Measurements from ENCODE around the gene TREML2. TPM values are rescaled to one million over a fixed set of nuclear protein-coding genes. Genes with fewer than 3 reads are reported as not detected.

TREML2 gene
- total RNA-seq, 5 donors from 2014 or later (not counting 1 experiment from before 2014, with no cell fraction given): 1.2 to 5.8 (median 3.7) TPM

GRCh38 chr6:41214559-41215238, 13.8 kb upstream of the TREML2 start:
- H3K4me3 Mint-ChIP-seq: no peak overlapping the region
- no peak overlapping the region for H3K27ac Mint-ChIP-seq
- Histone ChIP-seq H3K27me3 (replicated peaks in 1 of 2; ENCODE audit: control insufficient read depth in 2 of 2, extremely low read depth in 1 of 2, insufficient read depth in 2 of 2, low read length in 1 of 2) (peaks cover 0 to 10% of the 10 kb centered on the region in 2 experiments), H3K4me1 (ENCODE audit: control insufficient read depth in 1 of 2, extremely low read depth in 1 of 2, insufficient read depth in 2 of 2, low read length in 2 of 2) (no peaks in the 10 kb centered on the region), H3K4me3 (ENCODE audit: control insufficient read depth in 1 of 2, extremely low read depth in 1 of 2, low read length in 1 of 2) (no peak overlapping the region), H3K36me3 (ENCODE audit: control insufficient read depth in 2 of 2, extremely low read depth in 1 of 2, insufficient read depth in 1 of 2, low read length in 1 of 2) (no peaks in the 10 kb centered on the region), H3K9me3 (no peaks in the 10 kb centered on the region), H3K27ac (ENCODE audit: low read length) (no peak overlapping the region)
- H3K9me3 Mint-ChIP-seq: peaks cover 5 to 15% (median 12%) of the 10 kb centered on the region in 3 donors
- H3K27me3 Mint-ChIP-seq: peaks cover 0 to 2% of the 10 kb centered on the region in 2 donors
- DNase-seq (no peak), ATAC-seq (replicated peaks in 1 of 4) (no peak)
- 93% methylated on average over 7 of the region's 9 CpGs for WGBS (ENCODE audit: insufficient coverage)
- ChIA-PET POLR2A (no interaction called here), CTCF (no interaction called here)
- peaks cover 3 to 13% (median 7%) of the 10 kb centered on the region in 3 donors for H3K4me1 Mint-ChIP-seq
- H3K36me3 Mint-ChIP-seq: peaks cover 11% of the 10 kb centered on the region

GRCh38 chr6:41209547-41210320, 8.8 kb upstream of the TREML2 start:
- H3K4me1 ChIP-seq (ENCODE audit: control insufficient read depth in 1 of 2, extremely low read depth in 1 of 2, insufficient read depth in 2 of 2, low read length in 2 of 2): no peaks in the 10 kb centered on the region
- ChIA-PET CTCF (no interaction called here), POLR2A (no interaction called here)
- peaks cover 7 to 9% (median 9%) of the 10 kb centered on the region in 3 donors for H3K9me3 Mint-ChIP-seq
- H3K27ac Mint-ChIP-seq: peak overlapping the region in 1 of 2 donors; percentile 31
- H3K27ac ChIP-seq (ENCODE audit: low read length): no peak overlapping the region
- no peak overlapping the region for H3K4me3 ChIP-seq (ENCODE audit: control insufficient read depth in 1 of 2, extremely low read depth in 1 of 2, low read length in 1 of 2)
- WGBS (ENCODE audit: insufficient coverage): 100% methylated on average over 4 of the region's 5 CpGs
- H3K4me3 Mint-ChIP-seq: no peak overlapping the region
- DNase-seq: no peak
- H3K4me1 Mint-ChIP-seq: peaks cover 0 to 32% (median 16%) of the 10 kb centered on the region in 3 donors
- ATAC-seq (replicated peaks in 1 of 4): no peak
- no peaks in the 10 kb centered on the region for H3K27me3 ChIP-seq (replicated peaks in 1 of 2; ENCODE audit: control insufficient read depth in 2 of 2, extremely low read depth in 1 of 2, insufficient read depth in 2 of 2, low read length in 1 of 2)
- no peaks in the 10 kb centered on the region for H3K36me3 ChIP-seq (ENCODE audit: control insufficient read depth in 2 of 2, extremely low read depth in 1 of 2, insufficient read depth in 1 of 2, low read length in 1 of 2)
- H3K27me3 Mint-ChIP-seq: peaks cover 0 to 2% of the 10 kb centered on the region in 2 donors
- H3K9me3 ChIP-seq: no peaks in the 10 kb centered on the region
- H3K36me3 Mint-ChIP-seq: peaks cover 8% of the 10 kb centered on the region

- ChIA-PET CTCF (no interaction called here), POLR2A (no interaction called here)
- DNase-seq (no peak), ATAC-seq (replicated peaks in 1 of 4) (no peak)
- Histone ChIP-seq H3K4me3 (ENCODE audit: control insufficient read depth in 1 of 2, extremely low read depth in 1 of 2, low read length in 1 of 2) (no peak overlapping the region), H3K4me1 (ENCODE audit: control insufficient read depth in 1 of 2, extremely low read depth in 1 of 2, insufficient read depth in 2 of 2, low read length in 2 of 2) (no peaks in the 10 kb centered on the region), H3K9me3 (no peaks in the 10 kb centered on the region), H3K27ac (ENCODE audit: low read length) (no peak overlapping the region), H3K36me3 (ENCODE audit: control insufficient read depth in 2 of 2, extremely low read depth in 1 of 2, insufficient read depth in 1 of 2, low read length in 1 of 2) (no peaks in the 10 kb centered on the region), H3K27me3 (replicated peaks in 1 of 2; ENCODE audit: control insufficient read depth in 2 of 2, extremely low read depth in 1 of 2, insufficient read depth in 2 of 2, low read length in 1 of 2) (no peaks in the 10 kb centered on the region)
- no peak overlapping the region for H3K27ac Mint-ChIP-seq
- H3K4me1 Mint-ChIP-seq: peaks cover 6 to 39% (median 25%) of the 10 kb centered on the region in 3 donors
- H3K27me3 Mint-ChIP-seq: no peaks in the 10 kb centered on the region
- WGBS (ENCODE audit: insufficient coverage): 75% methylated on average over 1 of the region's 7 CpGs
- H3K36me3 Mint-ChIP-seq: peaks cover 3% of the 10 kb centered on the region
- peaks cover 0 to 2% (median 0%) of the 10 kb centered on the region in 3 donors for H3K9me3 Mint-ChIP-seq
- peak overlapping the region in 1 of 3 donors; percentile 3 for H3K4me3 Mint-ChIP-seq
These were observed 7.6 kb upstream of the TREML2 start for GRCh38 chr6:41208439-41209106.

- Mint-ChIP-seq H3K4me1 (peaks cover 48 to 69% (median 62%) of the 10 kb centered on the region in 3 donors), H3K9me3 (peaks cover 0 to 2% (median 0%) of the 10 kb centered on the region in 3 donors), H3K27me3 (no peaks in the 10 kb centered on the region), H3K27ac (peak overlapping the region; percentile 81 to 99), H3K4me3 (no peak overlapping the region), H3K36me3 (peaks cover 3% of the 10 kb centered on the region)
- H3K27me3 ChIP-seq (replicated peaks in 1 of 2; ENCODE audit: control insufficient read depth in 2 of 2, extremely low read depth in 1 of 2, insufficient read depth in 2 of 2, low read length in 1 of 2): no peaks in the 10 kb centered on the region
- H3K9me3 ChIP-seq: no peaks in the 10 kb centered on the region
- peaks cover 32 to 42% of the 10 kb centered on the region in 2 experiments for H3K4me1 ChIP-seq (ENCODE audit: control insufficient read depth in 1 of 2, extremely low read depth in 1 of 2, insufficient read depth in 2 of 2, low read length in 2 of 2)
- WGBS (ENCODE audit: insufficient coverage): 100% methylated on average over 1 of the region's 1 CpG
- no peaks in the 10 kb centered on the region for H3K36me3 ChIP-seq (ENCODE audit: control insufficient read depth in 2 of 2, extremely low read depth in 1 of 2, insufficient read depth in 1 of 2, low read length in 1 of 2)
- DNase-seq: no peak
- no peak for ATAC-seq (replicated peaks in 1 of 4)
- H3K27ac ChIP-seq (ENCODE audit: low read length): peak overlapping the region; percentile 98
- ChIA-PET POLR2A (no interaction called here), CTCF (interaction anchor here in 1 of 2 donors (0.5 kb wide), 1 partner anchor 163 kb away, joined by 6 read pairs; no protein-coding TSS in a partner anchor)
- H3K4me3 ChIP-seq (ENCODE audit: control insufficient read depth in 1 of 2, extremely low read depth in 1 of 2, low read length in 1 of 2): no peak overlapping the region
These were observed 3.2 kb upstream of the TREML2 start for GRCh38 chr6:41204156-41204555.

- Histone ChIP-seq H3K4me1 (ENCODE audit: control insufficient read depth in 1 of 2, extremely low read depth in 1 of 2, insufficient read depth in 2 of 2, low read length in 2 of 2) (peaks cover 32 to 53% of the 10 kb centered on the region in 2 experiments), H3K4me3 (ENCODE audit: control insufficient read depth in 1 of 2, extremely low read depth in 1 of 2, low read length in 1 of 2) (peak overlapping the region in 1 of 2 donors; percentile 7)
These were observed 820 bp upstream of the TREML2 start for GRCh38 chr6:41201764-41202173.

More at GRCh38 chr6:41201764-41202173, 820 bp upstream of the TREML2 start:
- H3K27me3 Mint-ChIP-seq: no peaks in the 10 kb centered on the region
- CTCF ChIA-PET: no interaction called here
- peaks cover 61 to 80% (median 77%) of the 10 kb centered on the region in 3 donors for H3K4me1 Mint-ChIP-seq
- H3K36me3 Mint-ChIP-seq: peaks cover 5% of the 10 kb centered on the region
- peak in 3 of 35 experiments; percentile 19 to 29 (median 22) for DNase-seq
- no peaks in the 10 kb centered on the region for H3K9me3 ChIP-seq
- POLR2A ChIA-PET: no interaction called here
- H3K9me3 Mint-ChIP-seq: no peaks in the 10 kb centered on the region
- H3K4me3 Mint-ChIP-seq: peak overlapping the region; percentile 38 to 80 (median 57)
- 62% methylated on average over 8 of the region's 8 CpGs for WGBS (ENCODE audit: insufficient coverage)
- ATAC-seq (replicated peaks in 1 of 4): no peak
- H3K27ac Mint-ChIP-seq: peak overlapping the region; percentile 99
- peak overlapping the region; percentile 98 for H3K27ac ChIP-seq (ENCODE audit: low read length)
- no peaks in the 10 kb centered on the region for H3K27me3 ChIP-seq (replicated peaks in 1 of 2; ENCODE audit: control insufficient read depth in 2 of 2, extremely low read depth in 1 of 2, insufficient read depth in 2 of 2, low read length in 1 of 2)
- peaks cover 0 to 4% of the 10 kb centered on the region in 2 donors for H3K36me3 ChIP-seq (ENCODE audit: control insufficient read depth in 2 of 2, extremely low read depth in 1 of 2, insufficient read depth in 1 of 2, low read length in 1 of 2)

Data from T-cell (primary cell).